Central memory CD4-positive, alpha-beta T cell (primary cell): ENCODE results near the gene SPATA13.
A peak's percentile ranks its signal among the peaks of the same experiment; 100 is the strongest.
"Not testable (repeated sequence)": the region's sequence is repeated elsewhere in the genome, so short reads cannot be mapped to it uniquely, and the experiment has no call there.

Source experiments
- DNase-seq: peaks from one replicate; pipeline ENCODE4 v3.0.0; 2022

Gene SPATA13

DNA sequence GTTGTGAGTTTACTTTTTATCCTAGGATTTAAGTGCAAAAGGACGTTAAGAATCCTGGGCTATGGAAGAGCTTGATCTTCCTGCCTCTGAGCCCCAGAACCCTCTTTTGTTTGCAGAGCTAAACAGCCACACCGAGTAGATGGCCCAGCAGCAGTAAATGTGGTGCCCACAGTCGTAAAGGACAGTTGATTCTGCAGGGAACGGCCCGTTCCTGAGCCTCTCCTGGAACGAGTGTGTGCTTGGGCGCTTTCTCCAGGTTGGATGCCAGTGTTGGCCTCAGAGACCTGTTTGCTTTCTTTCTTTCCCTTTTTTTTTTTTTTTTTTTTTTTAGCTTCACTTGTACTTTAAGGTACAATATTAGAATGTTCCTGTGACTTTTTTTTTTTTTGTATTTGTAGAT lies 41.7 kb downstream of the SPATA13 start:
- no peak for DNase-seq

DNA sequence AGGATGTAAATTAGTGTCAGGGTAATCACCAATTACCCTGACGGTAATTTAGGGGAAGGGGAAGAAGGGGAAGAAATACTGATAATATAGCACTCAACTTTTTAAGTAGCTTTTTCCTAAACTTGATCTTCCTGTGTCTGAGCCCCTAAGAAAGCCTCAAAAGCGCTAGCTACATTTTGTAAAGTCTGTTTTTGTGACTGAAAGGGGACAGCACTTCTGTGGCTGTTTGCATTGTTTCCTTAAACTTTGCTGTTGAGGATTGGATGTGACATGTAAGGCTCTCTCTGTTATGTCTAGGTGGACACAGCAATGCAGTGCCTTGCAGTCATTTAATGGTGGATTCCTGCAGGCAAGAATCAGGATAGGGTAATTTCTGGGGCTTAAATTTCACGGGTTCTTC lies 42.8 kb downstream of the SPATA13 start:
- no peak for DNase-seq

DNA sequence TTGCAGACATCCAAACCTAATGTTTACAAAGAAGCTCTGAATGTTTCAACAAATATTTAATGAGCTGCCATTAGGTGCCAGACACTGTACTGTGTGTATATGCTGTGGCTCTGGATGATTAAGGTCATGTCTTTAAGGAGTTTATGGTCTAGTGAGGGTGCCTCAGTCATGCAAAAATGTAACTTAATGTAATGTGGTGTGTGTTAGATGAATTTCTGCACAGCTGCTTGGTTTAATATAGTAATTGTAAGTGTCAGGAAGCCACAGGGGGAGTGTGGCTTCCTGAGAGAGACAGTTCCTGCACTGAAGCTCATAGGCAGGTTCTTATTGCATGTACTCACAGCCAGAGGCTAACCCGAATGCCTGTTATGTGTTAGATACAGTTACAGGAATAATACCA lies 43.3 kb downstream of the SPATA13 start:
- DNase-seq: no peak

DNA sequence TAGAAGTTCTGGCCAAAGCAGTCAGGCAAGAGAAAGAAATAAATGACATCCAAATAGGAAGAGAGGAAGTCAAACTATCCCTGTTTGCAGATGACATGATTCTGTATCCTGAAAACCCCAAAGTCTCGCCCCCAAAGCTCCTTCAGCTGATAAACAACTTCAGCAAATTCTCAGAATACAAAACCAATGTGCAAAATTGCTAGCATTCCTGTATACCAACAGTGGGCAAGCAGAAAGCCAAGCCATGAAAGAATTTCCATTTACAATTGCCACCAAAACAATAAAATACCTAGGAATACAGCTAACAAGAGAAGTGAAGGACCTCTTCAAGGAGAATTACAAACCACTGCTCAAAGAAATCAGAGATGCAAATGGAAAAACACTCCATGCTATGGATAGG lies 44.6 kb downstream of the SPATA13 start:
- DNase-seq: not testable (repeated sequence)

DNA sequence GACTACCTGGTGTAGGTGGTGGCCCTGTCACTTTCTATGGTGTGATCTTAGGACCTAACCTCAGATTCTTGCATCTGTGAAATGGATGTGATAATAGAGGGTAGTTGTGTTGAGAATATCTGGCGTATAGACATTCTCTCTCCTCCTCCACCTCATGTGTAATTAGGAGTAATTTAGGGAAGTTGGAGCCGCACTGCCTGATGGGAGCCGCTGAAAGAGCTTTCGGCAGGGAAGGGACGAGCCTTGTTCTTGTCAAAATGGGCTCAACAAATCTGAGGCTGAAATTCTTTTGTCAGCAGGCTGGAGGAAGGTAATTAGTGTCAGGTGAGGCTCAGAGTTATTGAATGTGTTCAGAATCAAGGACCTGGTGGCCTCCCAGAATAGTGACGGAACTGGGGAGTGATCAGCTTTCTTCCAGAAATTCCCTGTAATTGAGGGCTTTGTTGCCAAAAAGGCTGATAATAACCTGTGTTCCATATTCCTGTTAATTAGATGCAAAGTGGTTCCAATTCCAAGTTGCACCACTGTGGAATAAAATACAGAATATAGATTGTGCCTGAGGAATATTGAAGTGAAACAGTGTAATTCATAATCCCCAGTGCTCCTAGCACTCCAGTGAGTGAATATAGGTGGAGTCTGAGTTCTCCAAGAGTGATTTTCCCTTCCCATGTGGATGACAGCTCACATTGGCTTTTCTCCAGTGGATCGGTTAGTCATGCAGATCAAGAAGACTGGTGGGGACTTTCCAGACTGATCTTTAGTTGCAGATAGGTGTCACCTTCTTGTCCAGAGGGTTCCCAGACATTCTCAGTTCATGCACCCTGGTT lies 47.5 kb downstream of the SPATA13 start:
- no peak for DNase-seq

DNA sequence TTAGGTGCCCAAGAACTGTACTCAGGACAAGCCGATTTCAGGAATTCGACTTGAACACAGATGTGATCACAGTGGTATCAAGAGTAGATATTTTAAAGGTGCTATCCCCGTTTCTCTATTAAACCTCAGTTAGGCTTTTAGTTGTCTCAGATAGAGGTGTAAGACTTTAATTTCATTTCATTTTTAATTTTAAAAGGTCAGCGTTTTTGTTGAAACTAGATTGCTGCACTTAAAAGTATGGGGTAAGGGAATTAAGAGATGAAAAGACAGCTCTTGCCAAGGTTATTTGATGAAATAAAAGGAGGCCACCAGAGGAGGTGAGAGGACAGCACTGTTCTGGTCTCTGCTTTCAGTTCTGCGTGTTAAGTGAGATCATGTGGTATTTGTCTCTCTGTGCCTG lies 48.6 kb downstream of the SPATA13 start:
- no peak for DNase-seq

DNA sequence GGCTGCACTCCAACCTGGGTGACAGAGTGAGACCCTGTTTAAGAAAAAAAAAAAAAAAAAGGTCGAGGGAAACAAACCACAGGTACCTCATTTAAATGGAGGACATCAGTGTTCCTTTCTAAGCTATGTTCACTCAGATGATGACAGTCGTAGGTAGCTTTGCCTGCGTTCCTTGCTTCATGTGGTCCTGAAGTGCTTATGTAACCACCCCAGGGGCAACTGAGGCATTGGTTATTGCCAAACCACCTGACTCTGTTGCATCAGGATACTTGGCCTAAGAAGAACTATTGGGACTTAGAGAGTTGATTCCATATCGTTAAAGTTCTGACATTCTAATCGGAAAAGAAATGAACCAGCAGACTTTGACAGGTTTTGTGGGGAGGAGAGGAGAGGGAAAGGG lies 51.7 kb downstream of the SPATA13 start:
- DNase-seq: no peak

DNA sequence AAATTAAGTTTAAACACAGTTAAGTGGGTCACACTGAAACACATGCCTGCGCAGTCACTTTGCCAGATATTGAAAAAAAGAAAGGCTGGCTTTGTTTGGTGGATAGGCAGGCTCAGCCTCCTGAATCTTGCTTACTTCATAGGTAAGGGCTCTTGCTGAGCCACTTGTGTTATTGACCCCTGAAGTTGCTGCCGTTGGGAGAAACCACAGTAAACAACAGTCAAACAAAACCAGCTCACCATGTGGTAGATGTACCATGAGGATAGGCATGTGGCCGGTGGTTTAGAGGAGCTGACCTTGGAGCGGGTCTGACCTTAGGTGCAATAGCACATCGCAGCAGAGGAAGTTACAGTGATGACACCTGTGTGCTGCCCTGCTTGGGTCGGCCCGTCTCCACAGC lies 52.2 kb downstream of the SPATA13 start:
- no peak for DNase-seq

DNA sequence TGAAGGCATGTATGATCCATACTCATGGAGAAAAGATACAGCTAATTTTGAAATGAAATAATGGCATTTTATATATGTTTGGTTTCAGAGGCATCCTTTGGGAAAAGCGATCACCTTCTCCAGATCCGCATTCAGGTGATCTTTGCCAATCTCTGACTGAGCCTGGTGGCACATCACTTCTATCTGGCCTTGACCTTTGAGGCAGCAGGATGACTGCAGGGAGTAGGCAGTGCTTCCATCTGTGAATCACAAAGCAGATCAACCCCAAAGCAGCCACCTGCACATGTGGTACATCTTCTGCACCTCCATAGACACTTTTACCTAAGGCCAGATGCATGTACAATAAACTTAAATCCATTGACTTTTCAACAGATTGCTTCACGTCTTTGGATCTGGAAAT lies 53.4 kb downstream of the SPATA13 start:
- DNase-seq: no peak

DNA sequence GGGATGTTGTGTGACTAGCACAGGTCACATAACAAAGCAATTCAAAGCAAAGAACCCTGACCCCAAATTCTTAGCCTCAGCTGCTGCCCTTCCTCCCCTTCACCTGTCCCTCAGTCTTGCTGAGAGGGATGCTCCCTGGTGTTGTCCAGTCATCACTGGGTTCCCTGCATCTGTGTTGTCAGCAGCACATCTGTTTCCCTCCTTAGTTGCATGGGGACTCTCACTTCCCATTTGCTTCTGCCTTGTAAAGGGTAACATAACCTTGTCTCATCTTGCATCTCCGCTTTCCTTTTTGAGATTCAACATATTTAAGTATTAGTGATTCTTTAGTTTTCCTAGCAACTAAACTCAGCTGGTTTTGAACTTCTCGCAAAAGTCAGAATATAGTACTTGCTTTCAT lies 54.0 kb downstream of the SPATA13 start:
- no peak for DNase-seq

DNA sequence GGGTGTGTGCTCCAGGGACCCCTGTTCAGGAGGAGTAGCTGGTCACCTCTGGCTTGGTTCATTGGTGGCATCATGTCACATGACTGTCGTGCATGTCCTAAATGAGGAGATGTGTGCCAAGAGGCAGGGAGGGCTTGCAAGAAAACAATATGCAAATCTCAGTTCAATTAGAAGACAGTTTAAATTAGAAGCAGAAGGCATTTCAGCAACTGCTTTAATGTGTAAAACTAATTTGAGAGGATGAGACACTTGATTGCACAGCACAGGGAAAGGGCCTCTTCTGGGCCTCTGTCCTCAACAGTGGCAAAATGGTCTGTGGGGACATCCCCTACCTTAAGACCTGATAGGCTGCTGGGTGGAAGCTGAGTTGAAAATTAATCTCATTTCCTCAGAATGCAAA lies 54.6 kb downstream of the SPATA13 start:
- DNase-seq: no peak

DNA sequence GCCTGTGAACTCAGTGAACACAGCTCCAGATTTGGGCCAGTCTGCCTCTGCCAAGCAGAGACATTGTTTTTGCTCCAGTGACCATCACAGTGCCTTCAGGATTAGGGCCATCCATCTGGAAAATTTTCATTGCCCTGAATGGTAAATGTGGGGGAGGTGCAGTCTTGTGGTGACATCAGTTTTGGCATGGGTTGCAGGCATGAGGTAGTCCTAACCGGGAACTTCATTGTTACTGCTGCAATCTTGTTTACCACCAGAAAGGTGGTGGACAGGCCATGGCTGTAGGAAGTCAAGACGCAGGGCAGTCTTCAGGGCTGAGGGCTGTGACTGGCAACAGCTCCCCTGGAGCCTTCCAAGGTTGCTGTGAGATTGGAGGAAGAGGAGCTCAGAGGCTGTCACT lies 55.2 kb downstream of the SPATA13 start:
- no peak for DNase-seq

DNA sequence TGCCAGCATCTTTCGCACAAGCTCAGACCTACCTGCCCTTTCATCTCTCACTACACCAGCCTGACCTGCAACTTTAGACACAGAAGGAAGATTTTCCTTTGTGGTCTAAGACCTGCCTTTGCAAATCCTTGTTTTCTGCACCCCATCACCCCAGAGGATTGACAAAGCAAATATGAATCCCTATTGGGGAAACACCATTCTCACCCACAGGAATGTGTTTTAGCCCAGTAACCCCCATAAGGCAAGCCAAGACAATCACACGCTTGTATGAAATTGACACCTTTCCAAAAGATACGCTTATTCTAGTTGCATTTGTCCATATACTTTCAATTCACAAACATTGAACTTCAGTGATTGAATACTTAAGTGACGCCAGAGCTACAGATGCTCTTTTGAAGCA lies 55.7 kb downstream of the SPATA13 start:
- no peak for DNase-seq

DNA sequence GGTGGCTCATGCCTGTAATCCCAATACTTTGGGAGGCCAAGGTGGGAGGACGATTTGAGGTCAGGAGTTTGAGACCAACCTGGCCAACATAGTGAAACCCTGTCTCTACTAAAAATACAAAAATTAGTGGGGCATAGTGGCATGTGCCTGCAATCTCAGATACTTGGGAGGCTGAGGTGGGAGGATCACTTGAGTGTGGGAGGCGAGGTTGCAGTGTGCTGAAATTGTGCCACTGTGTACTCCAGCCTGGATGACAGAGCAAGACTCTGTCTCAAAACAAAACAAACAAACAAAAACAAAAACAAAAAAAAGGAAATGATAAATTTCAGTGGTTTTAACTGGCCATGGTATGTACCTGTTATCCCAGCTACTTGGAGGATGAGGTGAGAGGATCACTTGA lies 56.3 kb downstream of the SPATA13 start:
- not testable (repeated sequence) for DNase-seq

DNA sequence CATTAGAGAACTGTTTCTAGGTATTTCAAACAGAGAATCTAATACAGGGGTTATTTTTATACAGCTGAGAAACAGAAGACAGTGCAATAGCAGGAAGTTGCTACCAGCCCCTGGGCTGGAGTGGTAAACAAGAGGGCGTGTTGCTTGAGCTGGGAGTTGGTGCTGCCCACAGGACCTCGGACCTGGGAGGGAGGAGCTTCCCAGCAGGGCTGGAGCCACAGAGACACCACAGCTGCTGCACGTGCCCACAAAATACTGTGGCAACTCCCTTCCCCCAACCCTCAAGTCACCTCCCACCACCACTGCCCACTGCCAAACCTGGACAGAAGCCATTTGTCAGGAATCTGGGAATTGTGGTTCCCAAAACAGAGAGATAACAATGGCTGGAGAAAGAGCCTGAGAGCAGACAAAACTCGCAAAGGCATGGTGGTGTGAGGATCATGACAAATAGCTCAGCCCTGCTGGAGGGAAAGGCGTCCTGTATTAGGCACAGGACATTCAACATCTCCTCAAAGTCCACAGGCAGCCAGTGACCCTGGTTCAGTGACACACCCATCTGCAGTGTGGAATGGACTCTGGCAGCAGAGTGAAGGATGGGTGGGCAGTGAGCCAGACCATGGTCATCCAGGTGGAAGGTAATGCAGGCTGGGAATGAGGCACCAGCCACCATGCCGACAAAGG lies 57.2 kb downstream of the SPATA13 start:
- DNase-seq: no peak

DNA sequence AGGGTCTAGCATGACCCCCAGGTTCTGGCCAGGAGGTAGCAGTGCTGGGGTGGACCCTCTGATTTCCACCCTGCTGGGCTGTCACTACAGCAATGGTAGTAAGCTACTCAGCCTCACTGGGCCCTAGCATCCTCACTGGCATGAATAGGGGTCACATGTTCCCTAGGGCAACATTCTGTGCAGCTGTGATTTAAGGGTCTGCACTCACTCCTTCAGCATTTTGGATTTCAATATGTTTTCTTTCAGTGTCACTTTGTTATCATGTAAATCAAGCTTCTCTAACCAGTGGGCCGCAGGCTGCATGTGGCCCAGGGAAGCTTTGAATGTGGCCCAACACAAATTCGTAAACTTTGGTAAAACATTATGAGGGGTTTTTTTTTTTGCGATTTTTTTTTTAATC lies 57.8 kb downstream of the SPATA13 start:
- no peak for DNase-seq

DNA sequence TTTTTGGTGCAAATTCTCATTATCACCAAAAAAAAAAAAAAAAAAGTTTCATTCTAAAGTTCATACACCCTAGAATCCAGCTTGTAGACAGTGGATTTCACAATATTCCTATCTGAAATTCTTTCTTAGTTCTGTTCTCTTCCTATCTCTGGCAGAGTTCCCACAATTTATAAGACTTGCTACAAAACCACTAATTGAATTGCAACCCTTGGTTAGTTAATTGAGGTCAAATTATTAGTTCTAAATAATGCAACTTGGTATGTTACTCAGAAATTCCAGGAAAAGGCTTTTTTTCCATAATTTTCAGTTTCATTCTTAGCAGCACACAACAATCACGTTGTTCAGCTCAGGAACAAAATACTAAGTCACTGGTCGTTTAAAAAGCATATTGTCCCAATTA lies 58.5 kb downstream of the SPATA13 start:
- DNase-seq: no peak

DNA sequence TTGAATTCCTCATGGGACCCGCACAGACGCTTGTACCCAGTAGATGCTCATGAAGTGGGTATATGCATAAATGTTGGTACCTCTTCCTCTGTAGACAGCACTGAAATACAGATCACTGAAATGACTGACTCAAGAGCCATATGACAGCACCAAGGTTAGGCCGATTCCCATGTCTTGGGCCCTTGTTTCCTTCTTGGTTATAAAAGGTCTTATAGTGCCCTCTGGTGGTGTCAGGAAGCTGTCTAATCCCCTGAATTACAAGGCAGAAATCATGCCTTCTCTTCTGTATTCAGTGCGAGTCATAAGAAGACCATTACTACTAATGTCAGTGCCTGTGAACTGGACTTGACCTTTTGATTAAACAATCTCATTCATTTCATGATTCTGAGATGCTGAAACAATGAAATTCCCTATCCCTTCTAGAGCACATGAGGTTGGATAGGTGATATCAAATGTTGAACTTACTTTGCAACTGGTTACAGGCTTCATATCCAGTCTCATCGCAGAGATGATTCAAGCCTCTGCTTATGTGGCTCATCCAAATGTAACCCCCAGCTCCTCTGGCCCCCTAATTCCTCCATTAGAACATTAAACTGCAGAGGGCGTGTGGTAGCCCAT lies 59.7 kb downstream of the SPATA13 start:
- DNase-seq: peak; percentile 61

DNA sequence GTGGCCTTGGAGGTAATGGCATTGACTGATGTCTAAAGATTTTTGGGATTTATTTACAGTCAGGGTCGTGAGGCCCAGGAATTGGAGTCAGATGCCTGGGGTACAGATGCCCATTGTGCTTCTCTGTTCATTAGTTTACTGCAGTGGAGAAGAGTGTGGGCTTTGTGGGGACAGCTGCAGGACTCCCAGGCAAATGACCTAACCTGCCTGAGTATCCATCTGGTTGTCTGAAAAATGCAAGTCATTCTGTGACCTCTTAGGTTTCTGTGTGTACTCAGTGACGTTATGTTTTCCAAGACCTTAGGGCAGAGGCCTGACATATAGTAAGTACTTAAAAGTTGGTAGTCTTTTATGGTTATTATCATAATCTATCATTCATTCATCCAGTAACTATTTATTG lies 60.5 kb downstream of the SPATA13 start:
- no peak for DNase-seq

DNA sequence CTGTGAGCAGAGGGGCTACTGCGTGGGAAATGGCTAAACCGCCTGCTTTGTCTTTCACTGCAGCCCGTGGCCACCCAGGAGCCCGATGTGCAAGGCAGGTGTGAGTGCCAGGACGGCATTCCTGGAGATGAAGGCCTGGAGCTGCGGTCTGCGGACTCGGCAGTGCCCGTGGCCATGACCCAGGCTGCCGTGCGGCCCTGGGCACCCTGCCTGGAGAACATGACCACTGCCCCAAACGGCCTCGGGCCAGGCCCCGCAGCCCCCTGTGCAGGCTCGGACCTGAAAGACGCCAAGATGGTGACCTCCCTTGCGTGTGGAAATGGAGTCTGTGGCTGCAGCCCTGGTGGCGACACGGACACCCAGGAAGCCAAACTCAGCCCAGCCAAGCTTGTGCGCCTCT lies 62.2 kb downstream of the SPATA13 start:
- no peak for DNase-seq

DNA sequence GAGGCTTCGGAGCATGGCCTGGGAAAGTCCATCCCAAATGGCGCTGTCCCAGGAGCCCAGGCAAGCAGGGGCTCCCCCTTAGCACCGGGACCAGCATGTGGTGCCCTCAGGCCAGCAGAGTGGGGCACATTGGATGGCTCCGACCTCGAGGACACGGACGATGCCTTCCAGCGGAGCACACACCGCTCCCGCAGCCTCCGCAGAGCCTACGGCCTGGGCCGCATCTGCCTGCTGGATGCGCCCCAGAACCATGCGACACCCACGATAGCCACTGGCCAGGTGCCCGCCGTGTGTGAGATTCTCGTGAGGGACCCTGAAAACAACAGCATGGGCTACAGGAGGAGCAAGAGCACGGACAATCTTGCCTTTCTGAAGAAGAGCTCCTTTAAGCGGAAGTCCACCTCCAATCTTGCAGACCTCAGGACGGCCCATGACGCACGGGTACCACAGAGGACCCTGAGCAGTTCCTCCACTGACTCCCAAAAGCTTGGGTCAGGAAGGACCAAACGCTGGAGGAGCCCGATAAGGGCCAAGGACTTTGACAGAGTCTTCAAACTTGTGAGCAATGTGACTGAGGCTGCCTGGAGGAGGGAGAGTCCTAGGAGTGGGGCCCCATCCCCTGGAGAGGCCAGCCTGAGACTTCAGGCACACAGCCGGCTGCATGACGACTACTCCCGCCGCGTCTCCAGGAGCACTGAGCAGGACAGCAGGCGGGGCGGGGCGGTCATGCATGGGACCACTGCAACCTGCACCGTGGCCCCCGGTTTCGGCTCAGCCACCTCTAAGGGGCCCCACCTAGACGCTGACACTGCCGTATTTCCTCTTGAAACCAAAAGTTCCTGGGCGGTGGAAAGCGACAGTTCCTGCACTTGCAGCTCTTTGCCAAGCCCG lies 63.1 kb downstream of the SPATA13 start:
- no peak for DNase-seq

DNA sequence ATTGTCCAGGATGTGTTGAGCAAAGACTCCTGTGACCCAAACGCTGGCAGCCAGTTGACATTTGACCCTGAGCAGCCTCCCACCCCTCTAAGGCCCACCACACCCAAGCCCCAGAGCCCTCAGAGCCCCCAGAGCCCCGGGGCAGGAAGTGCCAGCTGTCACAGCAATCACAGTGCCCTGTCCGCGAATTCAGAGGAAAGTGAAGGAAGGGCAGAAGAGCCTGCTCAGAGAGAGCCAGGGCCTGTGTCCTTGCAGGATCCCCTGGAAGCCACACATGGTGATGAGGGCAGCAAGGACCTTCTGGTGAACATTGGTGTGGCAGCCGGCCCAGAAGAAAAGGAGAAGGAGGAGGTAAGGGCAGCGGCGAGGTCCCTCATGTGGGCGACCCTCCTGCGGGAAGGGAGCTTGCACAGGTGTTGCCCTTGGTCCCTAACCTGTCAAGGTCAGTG lies 63.7 kb downstream of the SPATA13 start:
- DNase-seq: no peak

DNA sequence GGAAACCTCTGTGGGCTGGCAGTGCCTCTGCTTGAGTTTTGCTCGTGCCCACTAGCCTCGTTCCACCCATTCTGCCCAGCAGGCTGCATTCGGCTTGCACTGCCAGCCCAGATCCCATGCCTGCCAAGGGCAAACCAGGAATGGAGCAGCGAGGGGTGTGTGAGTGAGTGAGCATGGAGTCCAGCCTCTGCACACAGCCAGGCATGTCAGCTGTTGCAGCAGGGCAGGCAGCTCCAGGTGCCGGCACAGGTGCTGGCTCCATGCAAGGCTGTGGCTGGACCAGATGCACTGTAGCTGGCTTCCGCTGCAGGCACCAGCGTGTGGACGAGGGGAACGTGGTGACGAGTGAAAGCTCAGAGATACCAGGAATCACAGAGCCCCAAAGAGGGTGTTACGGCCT lies 64.5 kb downstream of the SPATA13 start:
- DNase-seq: no peak
